Activated naive CD4-positive, alpha-beta T cell treated with anti-CD3 and anti-CD28 coated beads, Interleukin-2, amount 10 ng/mL, durations not matched to agents 5 hours and 36 hours (primary cell): ENCODE results near the gene SSNA1. TPM values are rescaled to one million over a fixed set of nuclear protein-coding genes. Genes with fewer than 3 reads are reported as not detected.

Experiments used
- microRNA-seq: library from miRNA; unstranded; fragments of <30 nt; microRNA quantifications from one replicate; pipeline ENCODE4 v1.2.0, GENCODE V29; 2022; ENCODE audit warnings: borderline microRNAs expressed, borderline replicate concordance
- total RNA-seq, 2 experiments: library from RNA; stranded (reverse); gene quantifications; one replicate each; pipeline ENCODE4 v1.2.3, GENCODE V29; 2021

Gene SSNA1
- 10 to 100 TPM; 67.9 to 68.4 TPM for total RNA-seq

GRCh38 chr9:137188490-137189296 lies at the start of gene SSNA1, which contains the start of gene ANAPC2:
Gene SSNA1, plus strand, starts transcription at chr9:137188676. Its CDS starts 51 bp downstream, at chr9:137188727.
Gene ANAPC2, minus strand, starts transcription at chr9:137188560. Its CDS starts 28 bp downstream, at chr9:137188532.

GRCh38 chr9:137138722-137139467 lies 49.6 kb upstream of the SSNA1 start, which contains the start of gene GRIN1:
Gene GRIN1, plus strand, starts transcription at chr9:137139154. Its CDS starts 333 bp downstream, at chr9:137139487.

GRCh38 chr9:137169896-137170358 lies 18.5 kb upstream of the SSNA1 start, which contains the start of gene LRRC26:
Gene LRRC26, minus strand, starts transcription at chr9:137170051. Its CDS starts 108 bp downstream, at chr9:137169943.

GRCh38 chr9:137200311-137201204 lies 12.1 kb downstream of the SSNA1 start, which contains the start of gene TPRN:
Gene TPRN, minus strand, starts transcription at chr9:137200741. Its CDS starts 30 bp downstream, at chr9:137200711.

GRCh38 chr9:137205126-137206069 lies 16.9 kb downstream of the SSNA1 start, which contains the start of the genes NDOR1 and TMEM203:
Gene NDOR1, plus strand, starts transcription at chr9:137205700. Its CDS starts 78 bp downstream, at chr9:137205778.
Gene TMEM203, minus strand, starts transcription at chr9:137205648. Its CDS starts 234 bp downstream, at chr9:137205414.

GRCh38 chr9:137222190-137223077 lies 34.0 kb downstream of the SSNA1 start, which contains the start of gene RNF208:
Gene RNF208, minus strand, starts transcription at chr9:137222240. Its CDS starts 1,028 bp downstream, at chr9:137221212.

GRCh38 chr9:137224830-137225694 lies 36.6 kb downstream of the SSNA1 start, which contains the start of gene CYSRT1:
Gene CYSRT1, plus strand, starts transcription at chr9:137225174. Its CDS starts 448 bp downstream, at chr9:137225622.

GRCh38 chr9:137227054-137227852 lies 38.8 kb downstream of the SSNA1 start, which contains the start of gene RNF224:
Gene RNF224, plus strand, starts transcription at chr9:137227502. Its CDS starts 834 bp downstream, at chr9:137228336.

GRCh38 chr9:137230705-137231371 lies 42.4 kb downstream of the SSNA1 start, which contains the start of gene SLC34A3:
Gene SLC34A3, plus strand, starts transcription at chr9:137230901. Its CDS starts 802 bp downstream, at chr9:137231703.

Small RNA genes lying within 50 kb of the gene (microRNA-seq; reads per million reads assigned to microRNA genes)
- not detected for gene MIR3621

Other genes starting within 250 kb of the SSNA1 start
- 100 to 1,000 TPM; 104 to 108 TPM for gene FBXW5, start 243.9 kb upstream of the SSNA1 start, total RNA-seq
- gene C8G, start 243.4 kb upstream of the SSNA1 start, total RNA-seq = 1 to 10 TPM in 1 of 2 experiments, under 1 TPM in 1; 0.98 to 1.2 TPM
- 1 to 10 TPM; 2.4 to 2.8 TPM for gene LCN12, start 236.4 kb upstream of the SSNA1 start, total RNA-seq
- gene PTGDS, start 211.2 kb upstream of the SSNA1 start, total RNA-seq = 10 to 100 TPM; 13.2 to 17.8 TPM
- under 1 TPM; 0.58 to 0.60 TPM for gene LCNL1, start 205.7 kb upstream of the SSNA1 start, total RNA-seq
- 10 to 100 TPM; 69.6 to 74.6 TPM for gene PAXX, start 196.3 kb upstream of the SSNA1 start, total RNA-seq
- gene CLIC3, start 192.1 kb upstream of the SSNA1 start, total RNA-seq = 1 to 10 TPM; 4.5 to 4.6 TPM
- 10 to 100 TPM; 41.1 to 42.6 TPM for gene ABCA2, start 160.4 kb upstream of the SSNA1 start, total RNA-seq
- 1 to 10 TPM; 1.7 to 2.4 TPM for gene FUT7, start 156.6 kb upstream of the SSNA1 start, total RNA-seq
- 10 to 100 TPM; 79.2 to 82.7 TPM for gene NPDC1, start 142.5 kb upstream of the SSNA1 start, total RNA-seq
- gene ENTPD2, start 134.6 kb upstream of the SSNA1 start, total RNA-seq = under 1 TPM; 0.25 to 0.36 TPM
- gene SAPCD2, start 118.1 kb upstream of the SSNA1 start, total RNA-seq = 10 to 100 TPM; 24.5 to 25.2 TPM
- 10 to 100 TPM; 38.3 to 40.2 TPM for gene UAP1L1, start 111.2 kb upstream of the SSNA1 start, total RNA-seq
- gene MAN1B1, start 101.7 kb upstream of the SSNA1 start, total RNA-seq = 10 to 100 TPM; 56.7 to 57.8 TPM
- 100 to 1,000 TPM; 276 to 289 TPM for gene DPP7, start 73.9 kb upstream of the SSNA1 start, total RNA-seq
- gene GRIN1, start 49.5 kb upstream of the SSNA1 start, total RNA-seq = not detected
- gene LRRC26, start 18.6 kb upstream of the SSNA1 start, total RNA-seq = not detected
- gene TMEM210, start 16.6 kb upstream of the SSNA1 start, total RNA-seq = not detected
- gene ANAPC2, start 116 bp upstream of the SSNA1 start, total RNA-seq = 10 to 100 TPM; 62.9 to 65.5 TPM
- 1 to 10 TPM; 9.2 to 9.7 TPM for gene TPRN, start 12.1 kb downstream of the SSNA1 start, total RNA-seq
- gene TMEM203, start 17.0 kb downstream of the SSNA1 start, total RNA-seq = 10 to 100 TPM; 27.6 to 29.7 TPM
- 10 to 100 TPM; 25.2 to 30.8 TPM for gene NDOR1, start 17.0 kb downstream of the SSNA1 start, total RNA-seq
- 1 to 10 TPM; 5.0 TPM for gene RNF208, start 33.6 kb downstream of the SSNA1 start, total RNA-seq
- under 1 TPM; 0.36 to 0.40 TPM for gene CYSRT1, start 36.5 kb downstream of the SSNA1 start, total RNA-seq
- not detected for gene RNF224, start 38.8 kb downstream of the SSNA1 start, total RNA-seq
- not detected for gene SLC34A3, start 42.2 kb downstream of the SSNA1 start, total RNA-seq
- gene TUBB4B, start 52.6 kb downstream of the SSNA1 start, total RNA-seq = 100 to 1,000 TPM; 242 to 246 TPM
- gene STPG3, start 62.6 kb downstream of the SSNA1 start, total RNA-seq = not detected
- 10 to 100 TPM; 52.9 to 54.9 TPM for gene NELFB, start 66.7 kb downstream of the SSNA1 start, total RNA-seq
- gene TOR4A, start 89.0 kb downstream of the SSNA1 start, total RNA-seq = 1 to 10 TPM; 8.6 to 8.8 TPM
- 1 to 10 TPM in 1 of 2 experiments, under 1 TPM in 1; 0.86 to 1.1 TPM for gene NRARP, start 113.6 kb downstream of the SSNA1 start, total RNA-seq
- gene EXD3, start 234.5 kb downstream of the SSNA1 start, total RNA-seq = 10 to 100 TPM; 20.4 to 21.4 TPM
- gene NOXA1, start 234.7 kb downstream of the SSNA1 start, total RNA-seq = 1 to 10 TPM; 1.0 to 1.2 TPM